Measurements from ENCODE around the gene MAPKBP1.
A peak's percentile ranks its signal among the peaks of the same experiment; 100 is the strongest.

Gene MAPKBP1

DNA sequence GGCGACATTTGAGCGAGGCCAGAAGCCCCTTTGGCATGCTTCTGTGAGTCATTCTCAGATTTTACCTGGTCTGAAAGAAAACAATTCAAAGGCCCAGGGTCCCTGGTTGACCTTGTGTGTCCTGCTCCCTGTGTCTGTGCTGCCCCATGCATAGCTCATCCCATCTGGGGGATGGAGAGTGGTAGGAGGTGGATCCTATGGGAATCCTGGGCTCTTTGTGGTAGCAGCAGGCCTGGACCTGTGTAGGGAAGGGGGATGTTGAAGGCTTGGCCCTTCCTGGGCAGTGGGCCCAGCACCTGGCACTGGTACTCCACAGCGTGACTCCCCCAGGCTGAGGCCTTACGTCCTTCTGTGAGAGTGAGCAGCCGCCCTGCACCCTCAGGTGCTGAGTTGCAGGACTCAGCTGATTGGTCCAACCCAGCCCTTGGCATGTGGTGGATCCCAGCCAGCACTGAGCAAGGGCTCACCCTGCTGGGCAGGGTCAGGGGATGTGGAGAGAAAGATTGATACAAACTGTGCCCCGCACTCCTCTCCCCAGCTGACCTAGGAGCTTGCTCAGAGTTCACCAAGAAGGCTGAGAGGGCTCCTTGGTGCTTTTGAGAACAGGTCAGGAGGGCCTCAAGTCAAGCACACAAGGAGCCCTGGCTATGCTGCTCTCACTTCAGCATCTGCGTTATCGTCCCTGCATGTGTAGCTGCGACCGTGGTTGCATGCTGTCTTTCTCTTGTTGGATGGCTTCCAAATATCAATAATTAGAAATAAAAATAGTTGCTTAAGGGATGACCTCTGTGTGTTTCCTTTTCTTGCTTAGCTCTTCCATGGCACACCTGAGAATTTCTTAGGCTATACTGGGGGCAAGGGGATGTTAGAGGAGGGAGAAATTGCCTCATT is 32.3 kb downstream of the MAPKBP1 start:
- DNase-seq: no peak

DNA sequence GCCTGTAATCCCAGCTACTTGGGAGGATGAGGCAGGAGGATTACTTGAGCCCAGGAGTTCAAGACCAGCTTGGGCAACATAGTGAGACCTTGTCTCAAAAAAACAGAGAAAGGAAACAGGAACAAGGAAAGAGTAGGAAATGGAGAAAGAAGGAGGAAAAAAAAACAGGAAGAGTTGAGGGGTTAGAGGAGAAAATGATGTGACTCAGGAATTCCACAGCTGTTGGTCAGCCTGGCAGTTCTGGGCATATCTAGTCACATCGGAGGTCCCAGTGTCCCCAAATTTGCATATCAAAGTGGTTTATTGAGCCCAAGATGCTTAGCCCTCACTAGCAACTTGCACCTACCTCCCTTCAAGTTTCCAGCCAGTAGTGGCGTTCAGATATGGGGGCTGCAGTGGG is 34.8 kb downstream of the MAPKBP1 start:
- DNase-seq: no peak

GRCh38 chr15:41809526-41810220 is 35.4 kb downstream of the MAPKBP1 start:
- no peak for DNase-seq

- no peak for DNase-seq
Observed at GRCh38 chr15:41810651-41811431, 36.6 kb downstream of the MAPKBP1 start.

- DNase-seq: peak; percentile 86
Observed at GRCh38 chr15:41811432-41812195, 37.3 kb downstream of the MAPKBP1 start.

GRCh38 chr15:41812820-41813375 is 38.6 kb downstream of the MAPKBP1 start:
- DNase-seq: no peak

GRCh38 chr15:41813426-41813825 is 39.1 kb downstream of the MAPKBP1 start:
- no peak for DNase-seq

DNA sequence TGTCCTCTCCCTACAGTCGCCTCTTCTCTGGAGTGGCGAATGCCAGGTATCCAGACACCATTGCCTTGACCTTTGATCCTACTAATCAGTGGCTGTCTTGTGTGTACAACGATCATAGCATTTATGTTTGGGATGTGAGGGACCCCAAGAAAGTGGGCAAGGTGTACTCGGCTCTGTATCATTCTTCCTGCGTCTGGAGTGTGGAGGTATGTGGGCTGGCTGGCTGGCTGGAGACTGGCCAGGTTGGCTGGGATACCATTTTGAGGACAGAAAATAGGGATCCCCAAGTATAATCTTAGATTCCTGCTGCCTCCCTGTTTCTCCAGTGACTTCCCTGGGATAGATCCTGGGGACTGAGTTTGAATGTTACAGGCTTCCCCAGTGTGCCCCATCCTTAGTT is 40.2 kb downstream of the MAPKBP1 start:
- DNase-seq: no peak

- no peak for DNase-seq
Observed at GRCh38 chr15:41816788-41817187, 42.5 kb downstream of the MAPKBP1 start.

GRCh38 chr15:41817327-41817726 is 43.0 kb downstream of the MAPKBP1 start:
- DNase-seq: no peak

DNA sequence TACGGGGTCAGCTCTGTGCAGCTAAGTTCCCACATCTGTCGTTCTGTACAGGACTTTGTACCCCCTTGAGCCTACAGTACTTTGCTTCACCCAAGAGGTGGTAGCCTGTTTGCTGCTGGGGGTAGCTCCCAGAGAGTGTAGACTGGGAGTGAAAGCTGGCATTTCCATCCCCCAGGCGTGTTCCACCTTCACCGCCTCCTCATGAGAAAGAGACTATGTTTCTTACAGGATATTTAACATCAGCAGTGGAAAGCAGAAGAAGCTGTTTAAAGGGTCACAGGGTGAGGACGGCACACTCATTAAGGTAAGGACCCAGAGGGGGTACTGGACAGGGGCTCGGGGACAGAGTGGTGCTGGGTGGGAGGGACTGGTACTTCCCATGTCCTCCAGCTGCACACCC is 43.5 kb downstream of the MAPKBP1 start:
- no peak for DNase-seq

DNA sequence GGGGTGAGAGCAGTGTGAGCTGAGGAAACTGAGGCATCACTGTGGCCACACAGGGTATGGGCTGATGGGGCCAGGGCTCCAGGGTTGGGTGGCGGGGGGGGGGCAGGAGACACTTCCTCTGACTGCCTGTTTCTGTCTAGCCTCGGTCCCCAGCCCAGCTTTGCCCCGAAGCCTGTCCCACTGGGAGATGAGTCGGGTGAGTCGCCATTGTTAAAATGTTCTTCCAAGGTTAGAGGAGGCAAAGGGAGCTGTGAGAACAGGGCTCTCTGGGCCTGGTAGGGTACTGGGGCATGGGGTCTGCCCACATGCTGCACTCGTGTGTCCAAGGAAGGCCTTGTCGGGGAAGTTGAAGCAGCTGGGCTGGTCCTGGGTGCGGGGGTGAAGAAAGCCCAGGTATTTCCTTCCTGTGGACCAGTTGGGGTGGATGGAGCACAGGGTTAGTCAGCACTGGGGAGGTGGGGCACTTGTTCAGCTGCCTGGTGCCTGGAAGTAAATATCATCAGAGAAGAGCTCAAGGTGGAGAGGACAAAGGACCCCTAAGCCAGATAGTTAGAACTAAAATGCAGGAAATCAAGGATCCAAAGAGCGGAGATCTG is 45.3 kb downstream of the MAPKBP1 start:
- DNase-seq: no peak

DNA sequence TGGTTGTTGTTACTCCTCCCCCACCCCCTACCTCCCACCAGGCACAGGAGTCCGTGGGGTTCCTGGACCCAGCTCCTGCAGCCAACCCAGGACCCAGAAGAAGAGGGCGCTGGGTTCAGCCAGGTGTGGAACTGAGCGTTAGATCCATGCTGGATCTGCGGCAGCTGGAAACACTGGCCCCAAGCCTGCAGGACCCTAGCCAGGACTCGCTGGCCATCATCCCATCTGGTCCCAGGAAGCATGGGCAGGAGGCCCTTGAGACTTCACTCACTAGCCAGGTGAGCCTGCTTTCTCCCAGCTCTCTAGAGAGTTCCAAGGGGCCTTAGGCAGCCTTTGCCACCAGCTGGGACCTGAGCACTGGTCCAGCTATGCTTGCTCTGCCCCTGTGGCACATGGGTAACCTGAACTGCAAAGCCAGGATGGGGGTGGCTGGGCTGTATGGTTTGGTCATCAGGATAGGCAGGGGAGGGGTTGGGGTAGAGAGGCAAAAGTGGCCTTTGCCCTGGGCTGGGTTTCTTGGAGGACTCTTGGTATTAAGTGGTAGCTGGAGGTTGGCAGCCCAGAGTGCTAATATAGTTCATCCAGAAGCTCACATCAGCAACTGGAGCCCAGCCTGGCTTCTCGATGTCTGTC is 46.6 kb downstream of the MAPKBP1 start:
- DNase-seq: no peak

GRCh38 chr15:41821831-41822230 is 47.5 kb downstream of the MAPKBP1 start:
- no peak for DNase-seq

GRCh38 chr15:41822471-41822870 is 48.2 kb downstream of the MAPKBP1 start:
- no peak for DNase-seq

GRCh38 chr15:41822957-41823356 is 48.7 kb downstream of the MAPKBP1 start:
- DNase-seq: no peak

DNA sequence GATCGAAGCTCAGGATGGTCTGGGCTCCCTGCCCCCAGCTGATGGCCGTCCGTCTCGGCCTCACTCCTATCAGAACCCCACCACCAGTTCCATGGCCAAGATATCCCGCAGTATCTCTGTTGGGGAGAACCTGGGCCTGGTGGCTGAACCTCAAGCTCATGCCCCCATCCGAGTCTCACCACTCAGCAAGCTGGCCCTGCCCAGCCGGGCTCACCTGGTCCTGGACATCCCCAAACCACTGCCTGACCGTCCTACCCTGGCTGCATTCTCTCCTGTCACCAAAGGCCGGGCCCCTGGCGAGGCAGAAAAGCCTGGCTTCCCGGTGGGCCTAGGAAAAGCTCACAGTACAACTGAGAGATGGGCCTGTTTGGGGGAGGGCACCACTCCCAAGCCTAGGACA is 49.2 kb downstream of the MAPKBP1 start:
- DNase-seq: no peak

- no peak for DNase-seq
Observed at GRCh38 chr15:41824062-41824745, 49.9 kb downstream of the MAPKBP1 start.

GRCh38 chr15:41825145-41825544 is 50.9 kb downstream of the MAPKBP1 start:
- DNase-seq: no peak

GRCh38 chr15:41825572-41826535 is 51.6 kb downstream of the MAPKBP1 start:
- no peak for DNase-seq
